T-helper 22 cell (primary cell): ENCODE data around the gene C11orf71.

Experiments used
- DNase-seq: peaks from one replicate; pipeline ENCODE4 v3.0.0-alpha.2; 2020; ENCODE audit warnings: low read depth

The C11orf71 gene

DNA sequence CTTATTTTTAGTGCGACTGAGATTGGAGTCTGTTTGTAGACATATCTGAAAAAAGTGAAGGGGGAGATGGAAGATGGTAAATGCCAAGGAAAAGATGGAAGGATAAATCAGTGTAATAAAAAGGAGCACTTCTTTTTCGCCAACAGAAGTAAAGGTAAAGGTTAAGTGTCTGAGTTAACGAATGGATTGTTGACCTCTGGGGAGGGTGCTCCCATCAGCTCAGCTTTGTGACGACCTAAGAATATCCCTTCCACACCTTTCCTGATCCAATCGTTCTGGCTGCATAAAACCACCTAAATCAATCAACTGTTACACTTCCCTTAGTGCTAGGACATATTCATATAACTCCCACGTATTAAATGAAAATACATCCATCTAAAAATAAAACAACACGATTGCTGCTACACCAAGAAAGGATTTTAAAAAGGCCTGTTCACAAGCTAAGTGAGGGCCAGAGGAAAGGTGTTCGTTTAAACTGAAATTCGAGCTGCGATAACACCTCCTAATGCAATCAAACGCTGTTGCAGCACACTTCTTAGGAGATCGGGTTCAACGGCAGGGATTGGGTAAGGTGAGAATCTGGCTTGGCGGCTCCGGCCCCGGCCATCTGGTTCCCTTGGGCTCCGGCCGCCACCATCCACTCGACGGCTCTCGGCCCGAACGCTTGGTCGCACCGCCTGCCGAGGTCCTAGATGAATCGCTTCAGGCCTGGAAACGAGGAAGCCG is 658 bp downstream of the C11orf71 start:
- no peak for DNase-seq

DNA sequence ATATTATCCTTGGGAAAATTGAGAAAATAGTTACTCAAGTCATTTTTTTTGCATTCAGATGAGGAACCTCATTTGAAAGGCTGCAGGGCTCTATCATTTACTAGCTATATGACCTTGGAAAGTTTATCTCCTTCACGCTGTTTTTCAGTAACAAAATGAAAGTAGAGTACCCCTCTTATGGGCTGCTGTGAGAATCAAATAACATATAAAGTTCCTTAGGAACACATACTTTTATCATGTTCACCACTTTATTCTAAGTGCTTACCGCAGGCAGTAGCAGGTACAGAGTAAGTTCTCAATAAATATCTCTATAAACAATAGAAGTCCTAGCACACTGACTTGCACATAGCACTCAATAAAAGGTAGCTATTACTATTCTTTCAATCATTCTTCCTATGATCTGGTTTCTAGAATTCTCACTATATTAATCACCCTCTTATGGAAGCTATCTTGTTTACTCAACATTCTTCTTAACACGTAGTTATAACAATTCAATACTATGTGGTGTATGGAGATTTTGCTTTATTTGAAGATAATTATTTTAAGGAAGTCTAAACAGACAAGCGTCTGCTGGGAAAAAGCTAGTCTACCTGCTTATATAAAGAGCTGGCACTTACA is 1.9 kb downstream of the C11orf71 start:
- no peak for DNase-seq

DNA sequence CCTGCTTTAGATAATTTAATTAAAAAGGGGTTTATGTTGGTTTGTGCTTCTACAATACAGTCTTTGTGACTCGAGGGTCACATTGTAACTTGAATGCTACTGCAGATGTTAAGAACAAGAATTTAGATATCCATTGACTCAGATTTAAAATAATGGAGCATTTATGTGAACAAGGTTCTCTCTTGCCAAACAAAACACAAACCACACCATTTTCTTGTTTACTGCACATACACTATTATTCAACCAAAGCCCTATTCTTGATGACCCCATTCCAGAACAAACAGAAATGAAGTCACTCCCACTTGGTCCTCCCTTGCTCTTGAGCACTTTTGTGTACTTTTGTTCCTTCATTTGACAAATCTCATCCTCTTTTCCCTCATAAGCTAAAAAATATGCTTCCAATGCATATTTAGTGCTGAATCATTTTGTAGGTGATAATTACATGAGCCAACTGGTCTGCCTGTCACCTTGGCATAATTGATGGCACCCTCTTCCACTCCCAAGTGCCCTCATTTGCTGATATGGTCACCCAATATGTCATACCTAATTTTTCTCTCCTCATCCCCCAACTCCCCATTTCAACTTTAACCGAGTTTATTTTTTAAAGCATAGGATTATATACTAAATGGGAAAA is 2.8 kb downstream of the C11orf71 start:
- no peak for DNase-seq

DNA sequence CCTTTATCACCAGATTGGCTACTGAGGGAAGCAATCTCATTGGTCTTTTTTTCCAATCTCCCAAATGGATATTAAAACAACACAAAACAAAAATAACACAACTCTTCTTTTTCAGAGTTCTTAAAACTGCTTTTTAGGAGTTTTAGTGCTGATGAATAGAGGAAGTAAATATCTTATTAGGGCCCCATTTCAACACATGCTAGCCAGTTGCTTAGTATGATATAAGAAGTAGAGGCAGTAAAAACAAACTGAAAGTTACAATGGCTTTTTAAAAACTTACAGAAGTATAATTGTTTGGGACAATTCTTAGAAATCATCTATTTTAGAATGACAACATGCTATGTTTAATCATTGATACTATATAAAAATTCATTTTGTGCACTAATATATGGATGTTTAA is 3.4 kb downstream of the C11orf71 start:
- no peak for DNase-seq

DNA sequence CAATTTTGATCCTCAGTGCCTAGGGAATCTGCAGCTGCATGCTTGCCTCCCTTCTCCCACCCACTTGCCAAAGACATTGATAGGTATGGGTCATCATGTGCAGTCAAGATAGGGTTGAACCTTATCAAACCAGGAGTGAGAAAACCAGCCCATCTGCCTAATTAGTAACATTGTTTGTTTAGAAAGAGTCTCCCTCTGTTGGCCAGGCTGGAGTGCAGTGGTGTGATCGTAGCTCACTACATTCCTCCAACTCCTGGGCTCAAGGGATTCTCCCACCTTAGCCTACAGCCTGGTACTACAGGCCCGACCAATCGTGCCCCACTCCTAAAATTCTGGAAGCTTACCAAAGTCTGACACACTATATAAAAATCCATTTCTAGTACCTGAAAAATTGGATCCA is 4.6 kb downstream of the C11orf71 start:
- no peak for DNase-seq

DNA sequence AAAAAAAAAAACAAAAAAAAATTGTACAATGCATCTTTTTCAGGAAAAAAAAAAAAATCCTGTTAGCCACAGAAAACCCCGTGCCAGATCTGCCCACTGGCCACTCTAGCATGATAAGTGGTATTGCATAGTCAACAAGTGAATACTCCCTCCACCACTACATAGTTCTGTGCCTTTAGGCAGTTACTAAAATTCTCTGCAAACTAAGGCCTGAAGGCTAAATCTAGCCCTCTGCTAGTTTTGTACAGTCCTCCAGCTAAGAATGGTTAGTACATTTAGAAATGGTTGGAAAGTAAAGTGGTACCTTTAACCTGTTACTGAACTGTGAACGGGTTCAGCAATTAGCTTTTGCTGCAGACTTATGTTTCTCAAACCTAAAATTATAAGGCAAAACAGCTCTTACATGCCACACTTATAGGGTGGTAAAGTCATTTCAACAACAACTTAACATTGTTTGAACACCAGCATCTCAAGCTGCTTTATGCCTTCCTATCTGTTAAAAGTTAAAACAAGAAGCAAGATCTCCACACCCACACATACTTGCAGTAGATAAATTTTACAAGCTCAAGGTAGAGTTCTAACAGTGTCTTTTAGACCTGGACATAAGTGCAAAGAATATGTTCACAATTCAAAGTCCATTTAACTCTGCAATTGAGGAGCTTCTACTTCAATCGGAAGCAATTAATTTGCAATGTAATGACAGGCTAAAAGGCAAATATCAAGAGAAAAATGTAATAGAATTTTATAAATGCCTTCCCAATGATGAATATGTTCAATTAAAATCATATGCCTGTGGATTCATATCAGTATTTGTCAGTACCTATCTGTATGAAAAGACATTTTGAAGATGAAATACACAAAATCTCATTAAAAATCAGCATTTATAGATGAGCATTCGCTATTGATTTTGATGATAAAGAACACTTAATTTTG is 7.3 kb downstream of the C11orf71 start:
- DNase-seq, result no peak

DNA sequence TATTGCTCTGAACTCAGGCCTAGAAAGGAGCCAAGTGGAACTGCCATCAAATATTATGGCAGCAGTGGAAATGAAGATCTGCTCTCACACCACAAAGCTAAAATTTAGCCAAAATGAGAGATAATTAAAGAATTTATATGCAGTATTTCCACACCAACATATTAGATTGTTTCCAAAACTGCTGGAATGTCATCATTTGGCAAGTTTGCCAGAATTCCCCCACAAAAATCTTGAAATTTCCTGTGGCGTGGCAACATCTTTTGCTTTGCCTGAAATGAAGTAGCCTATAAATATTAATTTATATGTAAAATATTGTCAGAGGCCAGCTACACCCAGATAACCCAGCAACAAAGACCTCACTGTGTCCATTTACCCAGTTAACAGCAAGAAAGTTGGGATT is 13.8 kb downstream of the C11orf71 start:
- DNase-seq, result no peak

DNA sequence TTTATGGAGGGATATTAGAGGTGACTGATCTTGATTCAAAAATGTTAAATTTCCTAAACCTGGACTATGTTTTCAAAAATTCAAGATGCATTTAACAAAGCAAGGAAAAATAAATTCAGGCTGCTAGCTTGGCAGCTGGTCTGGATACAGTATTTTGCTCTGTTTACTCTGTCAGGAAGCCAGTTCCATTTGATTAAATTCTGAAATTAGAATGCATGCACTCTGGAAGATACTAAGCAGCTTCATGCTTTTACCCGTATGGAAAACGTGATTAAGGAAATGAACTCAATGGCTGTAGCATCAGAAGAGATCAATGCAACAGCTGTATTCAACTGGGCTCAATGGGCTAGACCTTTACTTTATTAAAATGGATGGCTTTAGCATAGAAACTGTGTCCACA is 14.2 kb downstream of the C11orf71 start:
- DNase-seq, result no peak

DNA sequence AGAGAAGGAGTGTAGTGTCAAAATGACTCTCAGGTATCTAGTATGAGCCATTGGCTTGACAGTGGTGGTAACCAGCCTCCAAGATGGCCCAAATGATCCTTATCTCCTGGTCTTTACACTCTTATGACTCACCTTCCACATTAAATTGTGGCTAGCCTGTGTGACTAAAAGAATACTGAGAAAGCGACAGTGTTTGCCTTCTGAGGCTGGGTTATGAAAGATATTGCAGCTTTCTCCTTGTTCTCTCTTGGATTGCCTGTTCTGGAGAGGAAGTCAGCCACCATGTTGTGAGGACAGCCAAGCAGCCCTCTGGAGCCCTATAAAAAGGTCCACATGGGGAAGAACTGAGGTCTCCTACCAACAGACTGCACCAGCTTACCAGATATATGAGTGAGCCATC is 15.8 kb downstream of the C11orf71 start:
- DNase-seq, result no peak

DNA sequence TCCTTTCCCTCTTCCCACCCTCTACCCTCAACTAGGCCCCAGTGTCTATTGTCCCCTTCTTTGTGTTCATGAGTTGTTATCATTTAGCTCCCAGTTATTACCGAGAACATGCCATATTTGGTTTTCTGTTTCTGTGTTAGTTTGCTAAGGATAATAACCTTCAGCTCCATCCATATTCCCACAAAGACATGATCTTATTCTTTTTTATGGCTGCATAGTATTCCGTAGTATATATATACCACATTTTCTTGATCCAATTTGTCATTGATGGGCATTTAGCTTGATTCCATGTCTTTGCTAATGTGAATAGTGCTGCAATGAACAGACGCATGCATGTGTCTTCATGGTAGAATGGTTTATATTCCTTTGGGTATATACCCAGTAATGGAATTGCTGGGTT is 17.8 kb downstream of the C11orf71 start:
- DNase-seq, result no peak

DNA sequence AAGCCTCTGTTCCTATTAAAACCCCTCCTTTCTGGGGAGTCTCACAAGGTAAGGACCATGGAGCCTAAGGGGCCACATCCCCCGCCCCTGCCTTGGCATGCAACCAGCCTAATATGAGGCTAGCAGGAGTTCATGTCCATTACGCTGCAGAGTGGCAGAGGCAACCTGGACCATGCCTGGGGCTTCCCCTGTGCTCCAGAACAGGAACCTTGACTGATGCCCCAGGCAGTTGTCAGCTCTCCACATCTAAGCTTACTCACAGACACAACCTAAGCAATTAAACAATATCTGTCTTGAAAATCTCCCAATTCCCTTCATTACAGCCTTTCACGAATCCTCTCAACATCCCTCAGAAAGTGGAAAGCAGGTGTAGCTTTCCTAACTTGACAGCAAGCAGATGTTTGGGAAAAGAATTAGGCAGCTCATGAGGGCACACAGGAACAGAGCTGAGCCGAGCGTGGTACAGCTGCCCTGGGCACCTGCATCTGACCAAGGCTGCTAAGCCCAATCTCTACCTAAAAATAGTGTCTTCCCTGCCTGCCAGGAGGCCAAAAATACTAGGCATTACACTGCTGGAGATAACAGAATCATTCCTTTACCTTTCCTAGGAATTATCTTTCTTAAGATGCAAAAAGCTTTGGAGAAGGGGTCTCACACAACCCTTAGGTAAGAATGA is 20.8 kb downstream of the C11orf71 start:
- no peak for DNase-seq

DNA sequence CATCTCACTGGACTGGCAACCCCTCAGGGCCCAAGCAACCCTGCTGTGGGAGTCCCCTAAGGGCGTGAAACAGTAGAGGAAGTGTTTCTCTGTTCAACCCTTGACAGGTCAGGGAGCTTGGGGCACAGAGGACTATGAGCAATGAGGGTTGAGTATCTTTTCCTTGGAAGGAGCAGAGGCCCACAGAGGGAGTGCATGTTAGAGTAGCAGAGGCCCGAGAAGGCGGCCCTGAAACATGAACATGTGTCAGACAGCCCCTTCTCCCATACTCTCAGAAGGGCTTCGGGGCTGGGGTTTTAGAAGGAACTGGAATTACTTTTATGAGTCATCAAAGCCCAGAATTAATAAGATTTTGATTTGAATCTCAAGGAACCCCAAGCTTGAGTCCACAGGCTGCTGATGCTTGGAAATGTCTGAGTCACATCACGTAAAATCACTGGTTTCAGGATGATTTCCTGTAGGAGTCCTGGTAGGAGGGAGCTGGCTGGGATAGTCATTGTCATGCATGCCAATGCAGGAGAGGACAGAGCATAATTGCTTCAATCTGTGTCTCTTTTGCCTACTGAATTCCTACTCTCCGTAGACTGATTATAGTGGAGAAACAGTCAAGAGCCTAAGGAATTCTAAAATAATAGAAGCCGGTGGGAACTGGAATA is 22.6 kb downstream of the C11orf71 start:
- DNase-seq, result no peak

DNA sequence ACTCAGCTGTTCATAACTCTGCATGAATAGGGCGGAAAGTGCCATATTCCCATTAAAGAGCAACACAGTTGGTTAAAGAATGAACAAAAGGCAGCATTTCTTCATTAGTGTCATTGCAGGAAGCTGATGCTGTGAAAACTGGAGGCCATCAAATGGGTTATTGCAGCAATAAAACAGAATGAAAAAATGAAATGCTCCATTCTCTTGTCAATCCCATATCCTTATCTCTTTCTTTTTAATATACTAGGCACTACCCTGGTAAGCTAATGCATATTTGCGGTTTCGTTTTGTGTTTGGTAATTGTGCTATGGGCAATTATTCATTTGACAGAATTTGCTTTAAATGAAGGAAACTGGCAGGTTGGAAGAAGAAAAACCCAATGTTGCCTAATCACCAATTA is 25.3 kb downstream of the C11orf71 start:
- DNase-seq, result no peak

DNA sequence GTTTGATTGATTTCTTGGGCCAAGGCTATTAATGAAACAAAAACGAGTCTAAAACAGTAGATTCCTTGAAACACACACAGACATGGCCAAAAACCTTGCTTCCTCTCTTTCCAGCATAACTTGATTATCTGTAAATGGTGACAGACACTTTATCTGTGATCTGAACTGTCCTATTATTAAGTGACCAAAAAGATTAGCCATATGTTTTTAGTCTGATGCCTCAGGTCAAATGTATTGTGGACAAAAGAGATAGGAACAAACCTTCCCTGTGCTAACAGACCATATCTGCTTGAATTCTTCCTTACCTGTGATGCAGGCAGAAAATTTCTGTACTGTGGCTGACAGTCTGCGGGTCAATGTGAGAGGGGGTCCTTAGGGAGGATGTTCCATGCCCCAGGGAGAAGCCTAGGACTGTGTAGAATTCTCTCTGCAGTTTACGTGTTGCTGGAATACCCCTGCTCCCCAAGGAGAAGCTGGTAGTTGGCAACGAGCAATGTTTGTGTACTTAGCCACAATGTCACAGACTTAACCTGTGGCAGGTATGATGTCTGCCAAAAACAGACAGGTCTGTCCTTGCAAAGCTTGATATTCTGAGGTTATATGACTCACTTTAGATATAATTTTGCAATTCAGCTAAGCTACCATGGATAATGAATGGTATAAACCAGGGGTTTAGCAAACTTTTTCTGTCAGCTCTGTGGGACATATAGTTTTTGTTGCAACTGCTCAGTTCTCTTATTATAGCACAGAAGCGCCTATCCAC is 31.2 kb downstream of the C11orf71 start:
- no peak for DNase-seq

DNA sequence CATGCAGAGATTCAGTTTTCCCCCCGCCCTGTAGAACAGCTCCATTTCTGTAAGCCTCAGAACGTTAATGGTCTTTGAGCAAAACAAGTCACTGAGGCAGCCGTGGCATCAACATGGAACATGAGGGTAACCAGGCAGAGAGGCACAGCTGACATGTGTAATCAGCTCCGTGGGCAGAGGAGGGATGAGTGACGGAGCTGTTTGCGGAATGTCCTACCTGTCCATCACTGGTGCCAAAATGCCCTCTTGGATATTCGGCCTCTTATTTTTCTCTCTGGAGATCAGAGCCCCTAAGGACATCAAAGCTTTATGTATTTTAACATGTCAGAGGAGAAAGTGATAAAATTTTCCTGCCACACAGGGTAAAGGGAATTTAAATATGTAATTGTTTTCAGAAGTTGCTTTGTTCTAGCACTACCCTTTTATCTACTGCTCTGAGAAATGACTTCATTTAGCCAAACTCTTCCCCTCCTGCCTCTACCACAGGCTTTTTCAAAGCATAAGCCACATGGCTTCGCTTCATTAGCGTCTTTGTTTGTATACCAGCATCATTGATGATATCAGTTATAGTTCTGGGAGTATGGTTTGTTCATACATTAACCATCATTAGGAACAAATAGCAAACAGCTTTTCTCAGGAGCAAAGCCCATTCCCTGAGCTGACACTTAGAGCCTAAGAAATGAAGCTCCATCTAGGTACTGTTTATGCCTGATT is 32.9 kb downstream of the C11orf71 start:
- no peak for DNase-seq

DNA sequence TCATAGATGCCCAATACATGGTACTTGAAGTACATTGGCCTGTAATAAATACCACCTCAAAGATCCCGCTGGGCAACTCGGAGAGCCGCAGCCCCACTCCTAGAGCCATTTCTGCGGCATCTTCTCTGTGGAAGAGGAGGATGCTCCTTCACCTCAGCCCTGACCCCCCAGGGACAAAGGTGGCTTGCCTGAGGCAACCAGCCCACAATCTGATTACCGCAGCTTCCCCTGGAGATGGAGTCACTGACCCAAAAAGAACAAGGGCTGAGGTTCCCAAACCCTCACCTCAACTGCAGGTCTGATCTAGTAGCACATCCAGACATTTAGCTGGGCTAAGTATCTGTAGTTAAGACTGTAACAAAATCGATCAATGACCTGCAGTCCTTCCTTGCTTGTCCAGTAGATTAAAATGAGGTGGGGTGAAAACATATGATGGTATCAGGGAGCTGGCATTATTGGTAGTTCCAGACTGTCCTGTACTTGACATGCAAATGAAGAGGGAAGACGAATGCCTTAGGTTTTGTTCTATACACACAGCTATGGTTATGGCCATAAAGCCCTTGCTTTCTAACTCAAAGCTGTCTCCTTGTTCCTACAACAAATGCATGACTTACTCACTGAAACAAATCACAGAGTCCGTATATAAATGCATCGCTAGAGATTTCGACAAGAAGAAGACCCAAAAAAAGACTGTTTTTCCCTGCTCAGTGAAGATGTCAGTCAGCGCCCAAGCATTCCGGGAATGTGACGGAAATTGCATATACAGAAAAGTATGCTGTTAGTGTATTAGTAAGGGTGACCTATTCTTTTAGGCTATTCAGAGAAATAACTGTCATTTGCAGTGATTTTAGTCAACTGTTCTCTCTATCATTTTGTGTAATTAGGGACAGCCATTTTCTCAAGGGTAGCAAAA is 33.7 kb downstream of the C11orf71 start:
- DNase-seq, result no peak

DNA sequence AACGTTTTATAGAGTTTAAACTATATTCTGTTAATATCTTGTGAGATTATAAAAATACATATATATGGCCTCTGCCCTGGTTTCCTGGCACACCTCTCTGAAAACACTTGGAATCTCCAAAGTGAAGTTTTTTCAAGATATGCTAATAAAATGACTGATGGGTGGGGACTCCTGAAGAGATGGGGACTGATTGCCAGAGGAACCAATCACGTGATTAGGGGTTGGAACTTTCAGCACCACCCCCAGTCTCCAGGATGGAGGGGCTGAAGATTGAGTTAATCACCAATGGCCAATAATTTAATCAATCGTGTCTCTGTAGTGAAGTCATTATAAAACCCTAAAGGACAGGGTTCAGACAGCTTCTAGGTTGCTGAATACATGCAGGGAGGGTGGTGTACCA is 37.4 kb downstream of the C11orf71 start:
- DNase-seq, result no peak

DNA sequence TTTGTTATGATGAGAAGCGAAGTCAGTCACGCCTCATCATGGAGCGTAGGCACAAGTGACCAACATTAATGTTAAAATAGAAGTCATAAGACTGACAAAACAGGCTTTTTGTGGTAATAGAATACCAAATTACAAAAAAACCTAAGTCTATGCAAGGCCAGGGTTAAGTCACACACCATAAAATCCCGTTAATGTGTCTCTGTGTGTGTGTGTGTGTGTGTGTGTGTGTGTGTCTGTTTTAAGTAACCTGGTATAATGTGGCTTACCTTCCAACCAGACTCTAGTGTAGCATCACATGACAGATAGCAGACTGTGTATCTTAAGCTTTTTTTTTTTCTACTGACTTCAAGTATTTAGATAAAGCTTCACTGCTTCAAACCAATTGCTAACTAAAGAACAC is 38.0 kb downstream of the C11orf71 start:
- no peak for DNase-seq

DNA sequence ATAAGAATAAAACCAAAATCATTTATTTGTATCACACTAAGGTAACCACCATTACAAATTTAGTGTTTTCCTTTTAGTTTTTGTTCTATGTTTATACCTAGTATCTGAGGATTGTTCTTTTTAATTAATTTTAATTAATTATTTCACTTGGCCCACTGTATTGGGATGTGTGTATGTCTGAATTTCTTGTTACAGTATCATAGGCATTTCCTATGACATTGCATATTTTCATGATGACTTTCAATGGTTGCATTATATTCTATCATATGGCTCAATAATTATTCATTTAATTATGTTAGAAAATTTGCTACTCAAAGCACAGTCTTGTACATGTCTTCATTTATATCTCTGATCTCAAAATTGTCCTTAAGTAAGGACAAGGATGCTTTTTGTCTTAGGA is 41.0 kb downstream of the C11orf71 start:
- no peak for DNase-seq
